ENCODE results near the gene B9D1.

The B9D1 gene

GRCh38 chr17:19295473-19296135 lies 66.9 kb downstream of the B9D1 start:
- TF ChIP-seq FOXP2 (optimal IDR thresholded peaks at IDR 0.05; ENCODE audit: borderline replicate concordance, extremely low read depth, extremely low read length, insufficient read depth) (no peak), POLR2AphosphoS5 (IDR thresholded peaks at IDR 0.05; ENCODE audit: low read depth, low read length) (no peak), TAF1 (IDR thresholded peaks at IDR 0.05; ENCODE audit: borderline replicate concordance, insufficient read depth, low read length) (no peak)

- TF ChIP-seq SIN3A (IDR thresholded peaks at IDR 0.05; ENCODE audit: borderline replicate concordance, insufficient read depth, low read length) (no peak), TAF1 (IDR thresholded peaks at IDR 0.05; ENCODE audit: borderline replicate concordance, insufficient read depth, low read length) (no peak), POLR2AphosphoS5 (IDR thresholded peaks at IDR 0.05; ENCODE audit: low read depth, low read length) (no peak), FOXP2 (optimal IDR thresholded peaks at IDR 0.05; ENCODE audit: borderline replicate concordance, extremely low read depth, extremely low read length, insufficient read depth) (no peak)
- TF ChIP-seq, protein P1, sequence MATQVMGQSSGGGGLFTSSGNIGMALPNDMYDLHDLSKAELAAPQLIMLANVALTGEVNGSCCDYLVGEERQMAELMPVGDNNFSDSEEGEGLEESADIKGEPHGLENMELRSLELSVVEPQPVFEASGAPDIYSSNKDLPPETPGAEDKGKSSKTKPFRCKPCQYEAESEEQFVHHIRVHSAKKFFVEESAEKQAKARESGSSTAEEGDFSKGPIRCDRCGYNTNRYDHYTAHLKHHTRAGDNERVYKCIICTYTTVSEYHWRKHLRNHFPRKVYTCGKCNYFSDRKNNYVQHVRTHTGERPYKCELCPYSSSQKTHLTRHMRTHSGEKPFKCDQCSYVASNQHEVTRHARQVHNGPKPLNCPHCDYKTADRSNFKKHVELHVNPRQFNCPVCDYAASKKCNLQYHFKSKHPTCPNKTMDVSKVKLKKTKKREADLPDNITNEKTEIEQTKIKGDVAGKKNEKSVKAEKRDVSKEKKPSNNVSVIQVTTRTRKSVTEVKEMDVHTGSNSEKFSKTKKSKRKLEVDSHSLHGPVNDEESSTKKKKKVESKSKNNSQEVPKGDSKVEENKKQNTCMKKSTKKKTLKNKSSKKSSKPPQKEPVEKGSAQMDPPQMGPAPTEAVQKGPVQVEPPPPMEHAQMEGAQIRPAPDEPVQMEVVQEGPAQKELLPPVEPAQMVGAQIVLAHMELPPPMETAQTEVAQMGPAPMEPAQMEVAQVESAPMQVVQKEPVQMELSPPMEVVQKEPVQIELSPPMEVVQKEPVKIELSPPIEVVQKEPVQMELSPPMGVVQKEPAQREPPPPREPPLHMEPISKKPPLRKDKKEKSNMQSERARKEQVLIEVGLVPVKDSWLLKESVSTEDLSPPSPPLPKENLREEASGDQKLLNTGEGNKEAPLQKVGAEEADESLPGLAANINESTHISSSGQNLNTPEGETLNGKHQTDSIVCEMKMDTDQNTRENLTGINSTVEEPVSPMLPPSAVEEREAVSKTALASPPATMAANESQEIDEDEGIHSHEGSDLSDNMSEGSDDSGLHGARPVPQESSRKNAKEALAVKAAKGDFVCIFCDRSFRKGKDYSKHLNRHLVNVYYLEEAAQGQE (IDR thresholded peaks at IDR 0.05; ENCODE audit: insufficient read depth in 1 of 2, low read depth in 2 of 2, low read length in 2 of 2) = no peak
These were observed 68.1 kb downstream of the B9D1 start for GRCh38 chr17:19294443-19294842.

Data from PFSK-1 (cell line).